Spinal cord (tissue), 10 donors: ENCODE data around the gene EPAS1. TPM values are rescaled to one million over a fixed set of nuclear protein-coding genes. Genes with fewer than 3 reads are reported as not detected.

Experiments used
- DNase-seq, 6 donors: peaks; one replicate each; pipeline versions ENCODE4 v3.0.0 to v3.0.0-alpha.2; 2013 to 2015; ENCODE audit warnings: low spot score in 6 of 6, low read depth in 4 of 6
- H3K27ac ChIP-seq: one replicate; pipeline ENCODE4 v1.5.1; 2013; ENCODE audit warnings: low read depth, low read length, control low read depth
- H3K27me3 ChIP-seq: one replicate; pipeline ENCODE4 v1.6.1; 2013; ENCODE audit warnings: low read length; ENCODE audit not compliant: control insufficient read depth, insufficient read depth
- H3K36me3 ChIP-seq: one replicate; pipeline ENCODE4 v1.6.1; 2013; ENCODE audit warnings: low read length; ENCODE audit not compliant: control insufficient read depth, insufficient read depth
- H3K4me1 ChIP-seq: one replicate; pipeline ENCODE4 v1.6.1; 2013; ENCODE audit warnings: low read length; ENCODE audit not compliant: control insufficient read depth, insufficient read depth
- H3K4me3 ChIP-seq: one replicate; pipeline ENCODE4 v1.5.1; 2013; ENCODE audit warnings: low read depth, low read length, control low read depth
- H3K9me3 ChIP-seq: one replicate; pipeline ENCODE4 v1.6.1; 2013; ENCODE audit warnings: low read length; ENCODE audit not compliant: control insufficient read depth, insufficient read depth
- WGBS: methylation state at CpG from one replicate; pipeline ENCODE4 v1.1.5; 2013; ENCODE audit warnings: missing lambda C conversion rate; ENCODE audit not compliant: insufficient coverage; 5-methylcytosine and 5-hydroxymethylcytosine counted together
- long read RNA-seq, 4 donors: transcript quantifications; one replicate each; lab custom pipeline, GENCODE V29; 2026
- polyA plus RNA-seq, 2 donors: library from polyadenylated mRNA; unstranded; fragments of 120-200 nt; gene quantifications; one replicate each; pipeline ENCODE4 v1.2.1, GENCODE V29; 2013; ENCODE audit not compliant: insufficient read length in 2 of 2
- total RNA-seq, 2 donors: library from RNA; depleted of rRNA in 1 of 2; stranded (reverse); fragments of 120-200 nt in 1 of 2; fragments of >200 nt in 1 of 2; gene quantifications; one replicate each; pipeline versions ENCODE4 v1.2.3 to v1.2.4, GENCODE V29; 2013 to 2014
- donor health status: healthy.

Gene EPAS1
- 10 to 100 TPM; 29.2 to 37.2 TPM for total RNA-seq
- 10 to 100 TPM; 52.8 to 53.7 TPM for polyA plus RNA-seq
- long read RNA-seq, donor 1, full-length matches to known transcripts: 6 of 6 reads
- long read RNA-seq, donor 1, partial matches to known transcripts: 0 of 6 reads
- long read RNA-seq, donor 1, other reads (novel, unspliced or antisense): 0 of 6 reads
- long read RNA-seq, donor 2, transcript EPAS1-206 (5 exons, 3,622 nt): major isoform, 5 of 10 reads
- long read RNA-seq, donor 2, partial matches to known transcripts: 5 of 10 reads
- long read RNA-seq, donor 2, other reads (novel, unspliced or antisense): 0 of 10 reads
- long read RNA-seq, donor 3, partial matches to known transcripts: 0 of 4 reads
- long read RNA-seq, donor 3, other reads (novel, unspliced or antisense): 0 of 4 reads
- long read RNA-seq, donor 4, full-length matches to known transcripts: 11 of 37 reads
- long read RNA-seq, donor 4, partial matches to known transcripts: 26 of 37 reads
- long read RNA-seq, donor 4, other reads (novel, unspliced or antisense): 0 of 37 reads

DNA sequence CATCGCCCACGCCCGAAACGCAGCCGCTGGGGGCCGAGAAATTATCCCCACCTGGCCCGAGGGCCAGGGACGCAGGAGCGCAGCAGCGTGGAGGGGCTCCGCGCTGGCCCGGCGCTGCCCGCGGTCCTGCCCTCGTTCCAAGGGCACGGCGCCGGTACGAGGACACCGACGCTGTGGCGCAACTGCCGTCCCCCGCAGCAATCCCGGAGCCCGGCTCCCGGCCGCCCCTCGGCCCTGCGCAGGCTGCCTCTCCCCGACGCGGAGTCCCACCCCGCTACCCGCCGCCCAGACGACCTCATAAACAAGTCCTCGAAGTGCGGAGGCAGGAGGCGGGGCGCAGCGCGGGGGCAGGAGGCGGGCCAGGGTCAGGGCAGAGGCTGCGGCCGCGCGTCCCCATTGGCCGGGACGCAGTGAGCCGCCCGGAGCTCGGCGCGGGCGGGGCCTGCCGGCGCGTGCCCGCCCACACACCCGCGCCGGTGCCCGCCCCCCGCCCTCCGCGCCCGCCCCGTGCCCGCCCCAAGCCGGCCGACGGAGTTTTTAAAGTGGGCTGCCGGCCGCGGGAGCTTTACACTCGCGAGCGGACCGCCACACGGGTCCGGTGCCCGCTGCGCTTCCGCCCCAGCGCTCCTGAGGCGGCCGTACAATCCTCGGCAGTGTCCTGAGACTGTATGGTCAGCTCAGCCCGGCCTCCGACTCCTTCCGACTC, at the start of gene EPAS1:
Gene EPAS1 (plus strand): TSS at position 568 of the 706 bp plus-strand sequence. CDS start 505 bp downstream, outside the sequence.
- peak within 1 kb of the TSS; percentile 65 for H3K4me3 ChIP-seq
- peak in 2 of 6 donors; percentile 42 to 86 for DNase-seq
- peaks cover 34% of the 10 kb centered on the region for H3K4me1 ChIP-seq
- no peaks in the 10 kb centered on the region for H3K9me3 ChIP-seq
- H3K36me3 ChIP-seq: no peaks in the 10 kb centered on the region
- WGBS: under 1% methylated on average over 92 of the region's 94 CpGs
- peak within 1 kb of the TSS; percentile 71 for H3K27ac ChIP-seq
- H3K27me3 ChIP-seq: peaks cover 66% of the 10 kb centered on the region

GRCh38 chr2:46248171-46248570, 49.0 kb upstream of the EPAS1 start:
- Histone ChIP-seq H3K36me3 (no peaks in the 10 kb centered on the region), H3K4me1 (no peaks in the 10 kb centered on the region), H3K9me3 (peaks cover 4% of the 10 kb centered on the region), H3K27ac (no peak overlapping the region), H3K27me3 (no peaks in the 10 kb centered on the region), H3K4me3 (no peak overlapping the region)
- DNase-seq: no peak

GRCh38 chr2:46249654-46250053, 47.6 kb upstream of the EPAS1 start:
- H3K36me3 ChIP-seq: no peaks in the 10 kb centered on the region
- H3K4me3 ChIP-seq: no peak overlapping the region
- DNase-seq: no peak
- peaks cover 4% of the 10 kb centered on the region for H3K9me3 ChIP-seq
- no peaks in the 10 kb centered on the region for H3K4me1 ChIP-seq
- no peaks in the 10 kb centered on the region for H3K27me3 ChIP-seq
- no peak overlapping the region for H3K27ac ChIP-seq

GRCh38 chr2:46252891-46253659, 44.1 kb upstream of the EPAS1 start:
- H3K27ac ChIP-seq: no peak overlapping the region
- WGBS: 50% methylated on average over 1 of the region's 5 CpGs
- H3K4me1 ChIP-seq: no peaks in the 10 kb centered on the region
- no peaks in the 10 kb centered on the region for H3K9me3 ChIP-seq
- no peaks in the 10 kb centered on the region for H3K27me3 ChIP-seq
- H3K4me3 ChIP-seq: no peak overlapping the region
- no peaks in the 10 kb centered on the region for H3K36me3 ChIP-seq
- DNase-seq: peak in 2 of 6 donors; percentile 49 to 57

DNA sequence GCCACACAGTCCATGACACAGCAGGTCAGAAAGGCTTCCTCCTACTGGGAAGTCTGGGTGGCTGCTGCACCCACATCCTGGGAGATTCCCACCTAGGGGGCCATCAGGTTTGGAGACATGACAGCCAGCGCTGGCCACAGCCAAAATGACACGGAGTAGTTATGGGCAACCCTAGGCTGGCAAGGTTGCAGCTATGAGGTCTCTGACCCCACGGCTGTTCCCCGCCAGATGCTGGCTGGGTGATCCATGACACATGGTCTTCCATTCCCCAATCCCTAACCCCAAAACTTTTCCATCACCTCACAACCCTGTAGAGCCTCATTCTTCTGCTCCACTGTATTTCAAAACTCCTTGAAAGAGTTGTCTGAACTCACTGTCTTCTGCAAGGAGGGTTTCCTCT, 42.7 kb upstream of the EPAS1 start:
- 63% methylated on average over 3 of the region's 4 CpGs for WGBS
- Histone ChIP-seq H3K27ac (no peak overlapping the region), H3K4me3 (no peak overlapping the region), H3K9me3 (no peaks in the 10 kb centered on the region), H3K27me3 (no peaks in the 10 kb centered on the region), H3K4me1 (no peaks in the 10 kb centered on the region), H3K36me3 (no peaks in the 10 kb centered on the region)
- no peak for DNase-seq

GRCh38 chr2:46256563-46257142, 40.6 kb upstream of the EPAS1 start:
- 83% methylated on average over 4 of the region's 5 CpGs for WGBS
- Histone ChIP-seq H3K27ac (no peak overlapping the region), H3K27me3 (no peaks in the 10 kb centered on the region), H3K4me1 (no peaks in the 10 kb centered on the region), H3K36me3 (no peaks in the 10 kb centered on the region), H3K4me3 (no peak overlapping the region), H3K9me3 (no peaks in the 10 kb centered on the region)
- no peak for DNase-seq

DNA sequence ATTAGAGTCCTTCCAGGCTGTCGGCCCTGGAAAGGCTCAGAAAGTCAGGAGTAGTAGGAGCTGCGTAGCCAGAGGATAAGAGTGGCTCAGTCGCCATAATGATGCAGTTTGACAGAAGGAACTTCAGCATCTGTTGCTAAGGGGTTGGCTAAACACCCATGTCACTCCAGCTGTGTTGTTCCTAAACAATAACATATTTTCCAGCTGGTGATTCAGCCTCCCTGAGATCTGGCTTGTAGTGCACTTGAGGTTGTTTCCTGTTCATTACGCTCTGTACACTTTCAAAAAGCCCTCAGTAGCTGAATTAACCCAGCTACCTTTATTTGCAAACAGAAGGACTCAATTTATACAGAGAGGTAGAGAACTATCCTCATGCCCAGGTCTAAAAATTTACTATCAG, 39.7 kb upstream of the EPAS1 start:
- DNase-seq: peak in 2 of 6 donors; percentile 31 to 70
- 67% methylated on average over 2 of the region's 4 CpGs for WGBS
- Histone ChIP-seq H3K27ac (no peak overlapping the region), H3K27me3 (no peaks in the 10 kb centered on the region), H3K9me3 (no peaks in the 10 kb centered on the region), H3K4me3 (no peak overlapping the region), H3K36me3 (no peaks in the 10 kb centered on the region), H3K4me1 (no peaks in the 10 kb centered on the region)

GRCh38 chr2:46257980-46258379, 39.2 kb upstream of the EPAS1 start:
- Histone ChIP-seq H3K4me1 (no peaks in the 10 kb centered on the region), H3K4me3 (no peak overlapping the region), H3K9me3 (no peaks in the 10 kb centered on the region), H3K36me3 (no peaks in the 10 kb centered on the region), H3K27ac (no peak overlapping the region), H3K27me3 (no peaks in the 10 kb centered on the region)
- no CpG with 5 or more reads among the region's 5 CpGs for WGBS
- no peak for DNase-seq
